ENCODE measurements around the gene PDILT. TPM values are rescaled to one million over a fixed set of nuclear protein-coding genes. Genes with fewer than 3 reads are reported as not detected.

Gene PDILT
- total RNA-seq, 1 experiment from 2014 or later, result not detected

GRCh38 chr16:20397468-20398074 lies 7.0 kb downstream of the PDILT start:
- CTCF ChIA-PET, result no interaction called here

GRCh38 chr16:20396846-20397467 lies 7.6 kb downstream of the PDILT start:
- no peaks in the 10 kb centered on the region for H3K4me1 ChIP-seq (replicated peaks; ENCODE audit: insufficient read depth)
- no TSS peak for BruUV-seq (replicated peaks)
- no peak overlapping the region for H3K27ac ChIP-seq
- H3K9me3 ChIP-seq (ENCODE audit: insufficient read depth, low read depth), result no peaks in the 10 kb centered on the region
- DNase-seq, result no peak
- H3F3A ChIP-seq (ENCODE audit: insufficient read depth, low read depth), result no peaks in the 10 kb centered on the region
- no peaks in the 10 kb centered on the region for H3K36me3 ChIP-seq (ENCODE audit: low read depth)
- no peak overlapping the region for H3K4me2 ChIP-seq
- no peaks in the 10 kb centered on the region for H3K79me2 ChIP-seq (ENCODE audit: low read depth)
- TF ChIP-seq CTCF (conservative IDR thresholded peaks at IDR 0.05), result no peak
- no peak for TF ChIP-seq EZH2 (IDR thresholded peaks at IDR 0.05; ENCODE audit: low read depth)
- ChIA-PET POLR2A (ENCODE audit: unreplicated experiment) (no interaction called here), CTCF (no interaction called here)
- H2AFZ ChIP-seq, result no peak overlapping the region
- no peak overlapping the region for H3K4me3 ChIP-seq
- intact Hi-C loops (cut with micrococcal nuclease; ENCODE audit: unreplicated experiment), result no loop called here
- no peaks in the 10 kb centered on the region for H4K20me1 ChIP-seq (ENCODE audit: insufficient read depth)
- peaks cover 14% of the 10 kb centered on the region; the same call in 1 of the 2 replicates for H3K27me3 ChIP-seq (ENCODE audit: insufficient read depth, low read depth)
- H3K9me2 ChIP-seq (ENCODE audit: insufficient read depth), result no peaks in the 10 kb centered on the region

More at GRCh38 chr16:20397468-20398074, 7.0 kb downstream of the PDILT start:
- peaks cover 21% of the 10 kb centered on the region for H3K27me3 ChIP-seq (ENCODE audit: insufficient read depth, low read depth)
- POLR2A ChIA-PET (ENCODE audit: unreplicated experiment), result no interaction called here
- H3K79me2 ChIP-seq (ENCODE audit: low read depth), result no peaks in the 10 kb centered on the region
- no peak for DNase-seq
- H3K4me1 ChIP-seq (replicated peaks; ENCODE audit: insufficient read depth), result no peaks in the 10 kb centered on the region
- H3K9me3 ChIP-seq (ENCODE audit: insufficient read depth, low read depth), result no peaks in the 10 kb centered on the region
- H4K20me1 ChIP-seq (ENCODE audit: insufficient read depth), result no peaks in the 10 kb centered on the region
- H3K27ac ChIP-seq, result no peak overlapping the region
- H2AFZ ChIP-seq, result no peak overlapping the region
- no peak overlapping the region for H3K4me2 ChIP-seq
- H3K9me2 ChIP-seq (ENCODE audit: insufficient read depth), result no peaks in the 10 kb centered on the region
- H3F3A ChIP-seq (ENCODE audit: insufficient read depth, low read depth), result no peaks in the 10 kb centered on the region
- no peaks in the 10 kb centered on the region for H3K36me3 ChIP-seq (ENCODE audit: low read depth)
- no peak overlapping the region for H3K4me3 ChIP-seq
- intact Hi-C loops (cut with micrococcal nuclease; ENCODE audit: unreplicated experiment), result no loop called here
- BruUV-seq (replicated peaks), result no TSS peak
- no peak for TF ChIP-seq CTCF (conservative IDR thresholded peaks at IDR 0.05)
- TF ChIP-seq EZH2 (IDR thresholded peaks at IDR 0.05; ENCODE audit: low read depth), result no peak

GRCh38 chr16:20395946-20396345 lies 8.6 kb downstream of the PDILT start:
- CTCF ChIA-PET, result no interaction called here
- H4K20me1 ChIP-seq (ENCODE audit: insufficient read depth), result no peaks in the 10 kb centered on the region
- no peak overlapping the region for H3K4me3 ChIP-seq
- H3K4me2 ChIP-seq, result no peak overlapping the region
- H3K9me2 ChIP-seq (ENCODE audit: insufficient read depth), result no peaks in the 10 kb centered on the region
- no TSS peak for BruUV-seq (replicated peaks)
- H3K36me3 ChIP-seq (ENCODE audit: low read depth), result no peaks in the 10 kb centered on the region
- no peaks in the 10 kb centered on the region for H3K79me2 ChIP-seq (ENCODE audit: low read depth)
- no peaks in the 10 kb centered on the region for H3K9me3 ChIP-seq (ENCODE audit: insufficient read depth, low read depth)
- intact Hi-C loops (cut with micrococcal nuclease; ENCODE audit: unreplicated experiment), result no loop called here
- no peaks in the 10 kb centered on the region for H3K4me1 ChIP-seq (replicated peaks; ENCODE audit: insufficient read depth)
- no peak overlapping the region for H2AFZ ChIP-seq
- peaks cover 7% of the 10 kb centered on the region; the same call in 1 of the 2 replicates for H3K27me3 ChIP-seq (ENCODE audit: insufficient read depth, low read depth)
- no peaks in the 10 kb centered on the region for H3F3A ChIP-seq (ENCODE audit: insufficient read depth, low read depth)
- DNase-seq, result no peak
- H3K27ac ChIP-seq, result no peak overlapping the region
- no peak for TF ChIP-seq CTCF (conservative IDR thresholded peaks at IDR 0.05)
- no peak for TF ChIP-seq EZH2 (IDR thresholded peaks at IDR 0.05; ENCODE audit: low read depth)
- POLR2A ChIA-PET (ENCODE audit: unreplicated experiment), result no interaction called here
